ENCODE results near the gene SDC3.

Gene SDC3

GRCh38 chr1:30898031-30898815 is 10.3 kb downstream of the SDC3 start:
- H3K27ac ChIP-seq: no peak overlapping the region
- TF ChIP-seq CTCF (IDR thresholded peaks at IDR 0.05): no peak

- no peak for TF ChIP-seq ZFX (IDR thresholded peaks at IDR 0.05; ENCODE audit: borderline replicate concordance)
- no peak overlapping the region for H3K27ac ChIP-seq
Observed at GRCh38 chr1:30896905-30897304, 11.7 kb downstream of the SDC3 start.

GRCh38 chr1:30895944-30896660 is 12.5 kb downstream of the SDC3 start:
- TF ChIP-seq CTCF (IDR thresholded peaks at IDR 0.05): no peak
- no peak for TF ChIP-seq ZFX (IDR thresholded peaks at IDR 0.05; ENCODE audit: borderline replicate concordance)
- H3K27ac ChIP-seq: no peak overlapping the region

GRCh38 chr1:30895382-30895943 is 13.1 kb downstream of the SDC3 start:
- TF ChIP-seq ZFX (IDR thresholded peaks at IDR 0.05; ENCODE audit: borderline replicate concordance): no peak
- no peak for TF ChIP-seq CTCF (IDR thresholded peaks at IDR 0.05)
- no peak overlapping the region for H3K27ac ChIP-seq

- no peak overlapping the region for H3K27ac ChIP-seq
- TF ChIP-seq CTCF (IDR thresholded peaks at IDR 0.05) (no peak), ZFX (IDR thresholded peaks at IDR 0.05; ENCODE audit: borderline replicate concordance) (no peak)
Observed at GRCh38 chr1:30894508-30894973, 14.0 kb downstream of the SDC3 start.

GRCh38 chr1:30893776-30894507 is 14.6 kb downstream of the SDC3 start:
- no peak overlapping the region for H3K27ac ChIP-seq
- TF ChIP-seq ZFX (IDR thresholded peaks at IDR 0.05; ENCODE audit: borderline replicate concordance) (no peak), CTCF (IDR thresholded peaks at IDR 0.05) (no peak)

- no peak overlapping the region for H3K27ac ChIP-seq
- no peak for TF ChIP-seq ZFX (IDR thresholded peaks at IDR 0.05; ENCODE audit: borderline replicate concordance)
- no peak for TF ChIP-seq CTCF (IDR thresholded peaks at IDR 0.05)
Observed at GRCh38 chr1:30892671-30893073, 15.9 kb downstream of the SDC3 start.
